ENCODE measurements around the gene COL8A2. TPM values are rescaled to one million over a fixed set of nuclear protein-coding genes. Genes with fewer than 3 reads are reported as not detected.

Gene COL8A2
- polyA plus RNA-seq, 3 donors: 0.90 to 3.0 (median 1.6) TPM

- intact Hi-C loops (cut with micrococcal nuclease): no loop called here
- Histone ChIP-seq H3K4me3 (replicated peaks in 1 of 3; ENCODE audit: low read depth in 2 of 3, low read length in 3 of 3) (no peak overlapping the region), H3K4me2 (replicated peaks; ENCODE audit: extremely low read depth, low read length, poor library complexity, severe bottlenecking) (no peak overlapping the region), H2AFZ (ENCODE audit: insufficient read depth, low read depth, low read length, poor library complexity, severe bottlenecking) (no peak overlapping the region), H3K9ac (ENCODE audit: insufficient read depth, low read length, poor library complexity, severe bottlenecking) (no peak overlapping the region), H3K4me1 (ENCODE audit: control insufficient read depth in 1 of 2, insufficient read depth in 2 of 2, low read length in 2 of 2) (peaks cover 14 to 15% of the 10 kb centered on the region in 2 donors), H3K9me3 (replicated peaks in 1 of 2; ENCODE audit: control insufficient read depth in 1 of 2, insufficient read depth in 1 of 2, low read length in 2 of 2) (no peaks in the 10 kb centered on the region), H4K20me1 (ENCODE audit: insufficient read depth, low read length) (peaks cover 33% of the 10 kb centered on the region), H3K27me3 (ENCODE audit: control insufficient read depth in 2 of 2, insufficient read depth in 2 of 2, low read length in 2 of 2) (no peaks in the 10 kb centered on the region), H3K36me3 (replicated peaks in 1 of 2; ENCODE audit: control insufficient read depth in 1 of 2, insufficient read depth in 2 of 2, low read length in 2 of 2) (peaks cover 41 to 51% of the 10 kb centered on the region in 2 donors), H3K79me2 (ENCODE audit: insufficient read depth, low read length) (peaks cover 33% of the 10 kb centered on the region), H3K27ac (ENCODE audit: low read depth in 1 of 2, low read length in 2 of 2) (no peak overlapping the region)
- TF ChIP-seq CTCF (IDR thresholded peaks at IDR 0.05): no peak
- Mint-ChIP-seq H3K4me3 (no peak overlapping the region), H3K4me1 (peaks cover 25% of the 10 kb centered on the region), H3K9me3 (no peaks in the 10 kb centered on the region), H3K27ac (no peak overlapping the region), H3K27me3 (ENCODE audit: low read depth in 3 of 3) (peaks cover 0 to 2% (median 1%) of the 10 kb centered on the region in 3 donors), H3K36me3 (peaks cover 46 to 48% of the 10 kb centered on the region in 2 donors)
- WGBS (ENCODE audit: insufficient coverage): 96% methylated on average over 2 of the region's 3 CpGs
- DNase-seq: no peak
These were observed 12.8 kb upstream of the COL8A2 start for GRCh38 chr1:36137776-36138175.

- H3K4me1 Mint-ChIP-seq: peaks cover 21% of the 10 kb centered on the region
- H3K4me3 Mint-ChIP-seq: no peak overlapping the region
- no peaks in the 10 kb centered on the region for H3K27me3 ChIP-seq (ENCODE audit: control insufficient read depth in 2 of 2, insufficient read depth in 2 of 2, low read length in 2 of 2)
- peaks cover 27% of the 10 kb centered on the region for H3K79me2 ChIP-seq (ENCODE audit: insufficient read depth, low read length)
- WGBS (ENCODE audit: insufficient coverage): 100% methylated on average over 1 of the region's 5 CpGs
- H3K9me3 ChIP-seq (replicated peaks in 1 of 2; ENCODE audit: control insufficient read depth in 1 of 2, insufficient read depth in 1 of 2, low read length in 2 of 2): no peaks in the 10 kb centered on the region
- DNase-seq: no peak
- H3K4me3 ChIP-seq (replicated peaks in 1 of 3; ENCODE audit: low read depth in 2 of 3, low read length in 3 of 3): no peak overlapping the region
- H4K20me1 ChIP-seq (ENCODE audit: insufficient read depth, low read length): peaks cover 27% of the 10 kb centered on the region
- peaks cover 41 to 51% of the 10 kb centered on the region in 2 donors for H3K36me3 ChIP-seq (replicated peaks in 1 of 2; ENCODE audit: control insufficient read depth in 1 of 2, insufficient read depth in 2 of 2, low read length in 2 of 2)
- no peak overlapping the region for H2AFZ ChIP-seq (ENCODE audit: insufficient read depth, low read depth, low read length, poor library complexity, severe bottlenecking)
- no peak for TF ChIP-seq CTCF (IDR thresholded peaks at IDR 0.05)
- peaks cover 9 to 12% of the 10 kb centered on the region in 2 donors for H3K4me1 ChIP-seq (ENCODE audit: control insufficient read depth in 1 of 2, insufficient read depth in 2 of 2, low read length in 2 of 2)
- no peaks in the 10 kb centered on the region for H3K9me3 Mint-ChIP-seq
- H3K36me3 Mint-ChIP-seq: peaks cover 44 to 48% of the 10 kb centered on the region in 2 donors
- H3K27me3 Mint-ChIP-seq (ENCODE audit: low read depth in 3 of 3): peaks cover 0 to 1% (median 0%) of the 10 kb centered on the region in 3 donors
- H3K9ac ChIP-seq (ENCODE audit: insufficient read depth, low read length, poor library complexity, severe bottlenecking): no peak overlapping the region
- H3K27ac ChIP-seq (ENCODE audit: low read depth in 1 of 2, low read length in 2 of 2): no peak overlapping the region
- H3K27ac Mint-ChIP-seq: peak overlapping the region in 1 of 7 donors; percentile 62
- no peak overlapping the region for H3K4me2 ChIP-seq (replicated peaks; ENCODE audit: extremely low read depth, low read length, poor library complexity, severe bottlenecking)
- intact Hi-C loops (cut with micrococcal nuclease): no loop called here
These were observed 12.2 kb upstream of the COL8A2 start for GRCh38 chr1:36137226-36137625.

All from CD14-positive monocyte (primary cell).